ENCODE results near the gene CCL24. TPM values are rescaled to one million over a fixed set of nuclear protein-coding genes. Genes with fewer than 3 reads are reported as not detected.
"Not testable (repeated sequence)": the region's sequence is repeated elsewhere in the genome, so short reads cannot be mapped to it uniquely, and the experiment has no call there.

CCL24 gene
- total RNA-seq, 1 experiment from 2014 or later = 0.68 TPM

DNA sequence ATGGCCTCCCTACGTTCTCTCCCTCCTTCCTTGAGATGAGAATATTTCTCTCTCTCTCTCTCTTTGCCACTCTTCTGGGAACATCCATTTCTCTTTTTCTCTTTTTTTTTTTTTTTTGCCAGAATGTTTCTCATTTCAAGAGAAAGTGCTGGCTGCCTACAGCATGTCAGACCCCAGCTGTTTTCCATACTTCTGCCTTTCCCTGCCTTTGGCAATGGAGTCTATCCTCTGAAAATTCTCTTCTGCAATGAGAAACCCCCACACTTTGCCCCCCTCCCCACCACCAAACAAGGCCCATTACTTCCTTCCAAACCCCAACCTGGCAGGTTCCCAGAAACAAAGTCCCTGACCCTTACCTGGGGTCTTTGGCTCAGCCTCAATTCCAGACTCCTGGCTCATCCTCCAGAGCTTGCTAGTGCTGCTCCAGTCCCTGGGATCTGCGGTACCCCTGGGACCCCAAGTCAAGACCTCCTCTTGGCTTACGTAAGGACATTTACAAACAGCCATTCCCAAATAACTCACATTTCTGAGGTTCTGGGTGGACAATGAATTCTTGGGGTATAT is 24.2 kb downstream of the CCL24 start:
- no peaks in the 10 kb centered on the region for H3K4me1 Mint-ChIP-seq (ENCODE audit: low read depth, unreplicated experiment)
- H3K36me3 Mint-ChIP-seq (ENCODE audit: insufficient read depth, unreplicated experiment) = no peaks in the 10 kb centered on the region
- DNase-seq = no peak
- intact Hi-C loops (cut with micrococcal nuclease; ENCODE audit: unreplicated experiment) = no loop called here
- H3K27me3 Mint-ChIP-seq (ENCODE audit: unreplicated experiment) = peaks cover 24% of the 10 kb centered on the region
- H3K27ac Mint-ChIP-seq (ENCODE audit: unreplicated experiment) = no peak overlapping the region
- no TSS peak for BruUV-seq (replicated peaks)
- H3K9me3 Mint-ChIP-seq (ENCODE audit: low read depth, unreplicated experiment) = no peaks in the 10 kb centered on the region
- TF ChIP-seq, protein P1, sequence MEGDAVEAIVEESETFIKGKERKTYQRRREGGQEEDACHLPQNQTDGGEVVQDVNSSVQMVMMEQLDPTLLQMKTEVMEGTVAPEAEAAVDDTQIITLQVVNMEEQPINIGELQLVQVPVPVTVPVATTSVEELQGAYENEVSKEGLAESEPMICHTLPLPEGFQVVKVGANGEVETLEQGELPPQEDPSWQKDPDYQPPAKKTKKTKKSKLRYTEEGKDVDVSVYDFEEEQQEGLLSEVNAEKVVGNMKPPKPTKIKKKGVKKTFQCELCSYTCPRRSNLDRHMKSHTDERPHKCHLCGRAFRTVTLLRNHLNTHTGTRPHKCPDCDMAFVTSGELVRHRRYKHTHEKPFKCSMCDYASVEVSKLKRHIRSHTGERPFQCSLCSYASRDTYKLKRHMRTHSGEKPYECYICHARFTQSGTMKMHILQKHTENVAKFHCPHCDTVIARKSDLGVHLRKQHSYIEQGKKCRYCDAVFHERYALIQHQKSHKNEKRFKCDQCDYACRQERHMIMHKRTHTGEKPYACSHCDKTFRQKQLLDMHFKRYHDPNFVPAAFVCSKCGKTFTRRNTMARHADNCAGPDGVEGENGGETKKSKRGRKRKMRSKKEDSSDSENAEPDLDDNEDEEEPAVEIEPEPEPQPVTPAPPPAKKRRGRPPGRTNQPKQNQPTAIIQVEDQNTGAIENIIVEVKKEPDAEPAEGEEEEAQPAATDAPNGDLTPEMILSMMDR (IDR thresholded peaks at IDR 0.05; ENCODE audit: unreplicated experiment) = no peak
- CTCF ChIA-PET = no interaction called here
- H3K4me3 Mint-ChIP-seq (ENCODE audit: low read depth, unreplicated experiment) = no peak overlapping the region

DNA sequence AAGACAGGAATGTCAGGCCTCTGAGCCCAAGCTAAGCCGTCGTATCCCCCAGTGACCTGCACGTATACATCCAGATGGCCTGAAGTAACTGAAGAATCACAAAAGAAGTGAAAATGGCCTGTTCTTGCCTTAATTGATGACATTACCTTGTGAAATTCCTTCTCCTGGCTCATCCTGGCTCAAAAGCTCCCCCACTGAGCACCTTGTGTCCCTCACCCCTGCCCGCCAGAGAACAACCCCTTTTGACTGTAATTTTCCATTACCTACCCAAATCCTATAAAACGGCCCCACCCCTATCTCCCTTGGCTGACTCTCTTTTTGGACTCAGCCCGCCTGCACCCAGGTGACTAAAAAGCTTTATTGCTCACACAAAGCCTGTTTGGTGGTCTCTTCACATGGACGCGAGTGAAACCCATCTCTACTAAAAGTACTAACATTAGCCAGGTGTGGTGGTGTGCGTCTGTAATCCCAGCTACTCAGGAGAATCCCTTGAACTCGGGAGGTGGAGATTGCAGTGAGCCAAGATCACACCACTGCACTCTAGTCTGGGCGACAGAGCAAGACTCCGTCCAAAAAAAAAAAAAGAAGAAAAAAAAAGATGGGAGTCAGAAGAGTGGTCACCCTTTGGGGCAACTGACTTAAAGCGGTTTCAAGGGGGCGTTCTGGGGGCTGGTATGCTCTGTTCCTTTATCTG is 25.3 kb downstream of the CCL24 start:
- H3K36me3 Mint-ChIP-seq (ENCODE audit: insufficient read depth, unreplicated experiment); BruUV-seq (replicated peaks); H3K27ac Mint-ChIP-seq (ENCODE audit: unreplicated experiment); CTCF ChIA-PET; DNase-seq; H3K9me3 Mint-ChIP-seq (ENCODE audit: low read depth, unreplicated experiment); intact Hi-C loops (cut with micrococcal nuclease; ENCODE audit: unreplicated experiment); H3K4me1 Mint-ChIP-seq (ENCODE audit: low read depth, unreplicated experiment); H3K4me3 Mint-ChIP-seq (ENCODE audit: low read depth, unreplicated experiment): not testable (repeated sequence)
- peaks cover 13% of the 10 kb centered on the region for H3K27me3 Mint-ChIP-seq (ENCODE audit: unreplicated experiment)

DNA sequence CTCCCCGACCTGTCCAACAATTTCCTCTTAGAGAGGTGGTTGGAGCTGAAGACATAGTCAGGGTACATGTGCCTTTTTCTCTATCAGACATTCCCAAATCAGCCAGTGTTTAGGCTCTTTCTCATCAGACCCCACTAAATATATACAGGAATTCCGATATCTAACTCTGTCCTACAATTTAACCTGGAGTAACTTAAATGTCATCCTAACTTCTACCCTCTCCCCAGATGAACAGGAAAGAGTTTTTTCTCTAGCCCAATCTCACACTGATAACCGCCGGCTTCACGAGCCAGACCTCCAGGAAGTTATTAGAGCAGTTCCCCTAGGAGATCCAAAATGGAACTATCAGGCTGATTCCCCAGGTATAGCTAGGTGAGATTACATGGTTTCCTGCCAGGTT is 30.5 kb downstream of the CCL24 start:
- H3K36me3 Mint-ChIP-seq (ENCODE audit: insufficient read depth, unreplicated experiment); H3K27ac Mint-ChIP-seq (ENCODE audit: unreplicated experiment); intact Hi-C loops (cut with micrococcal nuclease; ENCODE audit: unreplicated experiment); BruUV-seq (replicated peaks); H3K9me3 Mint-ChIP-seq (ENCODE audit: low read depth, unreplicated experiment); DNase-seq; H3K4me1 Mint-ChIP-seq (ENCODE audit: low read depth, unreplicated experiment); H3K4me3 Mint-ChIP-seq (ENCODE audit: low read depth, unreplicated experiment): not testable (repeated sequence)
- CTCF ChIA-PET = interaction anchor here (0.6 kb wide), 1 partner anchor 520 kb away, joined by 3 read pairs; no protein-coding TSS in a partner anchor
- H3K27me3 Mint-ChIP-seq (ENCODE audit: unreplicated experiment) = peaks cover 46% of the 10 kb centered on the region

DNA sequence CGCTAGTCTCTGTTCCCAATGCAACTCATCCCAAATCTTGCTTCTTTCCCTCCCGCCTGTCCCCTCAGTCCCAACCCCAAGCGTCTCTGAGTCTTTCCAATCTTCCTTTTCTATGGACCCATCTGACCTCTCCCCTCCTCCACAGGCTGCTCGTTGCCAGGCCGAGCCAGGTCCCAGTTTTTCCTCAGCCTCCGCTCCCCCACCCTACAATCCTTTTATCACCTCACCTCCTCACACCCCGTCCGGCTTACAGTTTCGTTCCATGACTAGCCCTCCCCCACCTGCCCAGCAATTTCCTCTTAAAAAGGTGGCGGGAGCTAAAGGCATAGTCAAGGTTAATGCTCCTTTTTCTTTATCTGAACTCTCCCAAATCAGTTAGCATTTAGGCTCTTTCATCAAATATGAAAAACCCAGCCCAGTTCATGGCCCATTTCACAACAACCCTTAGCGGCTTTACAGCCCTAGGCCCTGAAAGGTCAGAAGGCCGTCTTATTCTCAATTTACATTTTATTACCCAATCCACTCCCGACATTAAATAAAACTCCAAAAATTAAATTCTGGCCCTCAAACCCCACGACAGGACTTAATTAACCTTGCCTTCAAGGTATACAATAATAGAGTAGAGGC is 32.8 kb downstream of the CCL24 start:
- intact Hi-C loops (cut with micrococcal nuclease; ENCODE audit: unreplicated experiment) = not testable (repeated sequence)

DNA sequence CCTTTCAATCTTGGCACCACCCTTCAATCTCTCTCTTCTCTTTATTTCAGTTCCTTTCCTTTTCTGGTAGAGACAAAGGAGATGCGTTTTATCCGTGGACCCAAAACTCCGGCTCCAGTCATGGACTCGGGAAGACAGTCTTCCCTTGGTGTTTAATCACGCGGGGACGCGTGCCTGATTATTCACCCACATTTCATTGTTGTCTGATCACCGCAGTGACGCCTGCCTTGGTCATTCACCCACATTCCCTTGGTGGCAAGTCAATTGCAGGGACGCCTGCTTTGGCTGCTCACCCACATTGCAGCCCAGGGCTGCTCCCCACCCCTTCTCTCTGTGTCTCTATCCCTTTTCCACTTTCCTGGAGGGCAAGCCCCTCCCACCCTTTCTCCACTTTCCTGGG is 34.1 kb downstream of the CCL24 start:
- intact Hi-C loops (cut with micrococcal nuclease; ENCODE audit: unreplicated experiment); H3K27ac Mint-ChIP-seq (ENCODE audit: unreplicated experiment); BruUV-seq (replicated peaks); H3K36me3 Mint-ChIP-seq (ENCODE audit: insufficient read depth, unreplicated experiment); H3K9me3 Mint-ChIP-seq (ENCODE audit: low read depth, unreplicated experiment); DNase-seq; H3K4me1 Mint-ChIP-seq (ENCODE audit: low read depth, unreplicated experiment); H3K4me3 Mint-ChIP-seq (ENCODE audit: low read depth, unreplicated experiment); CTCF ChIA-PET: not testable (repeated sequence)
- H3K27me3 Mint-ChIP-seq (ENCODE audit: unreplicated experiment) = peaks cover 46% of the 10 kb centered on the region

More for the DNA sequence above, 32.8 kb downstream of the CCL24 start:
- CTCF ChIA-PET; H3K36me3 Mint-ChIP-seq (ENCODE audit: insufficient read depth, unreplicated experiment); H3K4me1 Mint-ChIP-seq (ENCODE audit: low read depth, unreplicated experiment); H3K27ac Mint-ChIP-seq (ENCODE audit: unreplicated experiment); H3K9me3 Mint-ChIP-seq (ENCODE audit: low read depth, unreplicated experiment); BruUV-seq (replicated peaks); DNase-seq; H3K4me3 Mint-ChIP-seq (ENCODE audit: low read depth, unreplicated experiment): not testable (repeated sequence)
- peaks cover 46% of the 10 kb centered on the region for H3K27me3 Mint-ChIP-seq (ENCODE audit: unreplicated experiment)

DNA sequence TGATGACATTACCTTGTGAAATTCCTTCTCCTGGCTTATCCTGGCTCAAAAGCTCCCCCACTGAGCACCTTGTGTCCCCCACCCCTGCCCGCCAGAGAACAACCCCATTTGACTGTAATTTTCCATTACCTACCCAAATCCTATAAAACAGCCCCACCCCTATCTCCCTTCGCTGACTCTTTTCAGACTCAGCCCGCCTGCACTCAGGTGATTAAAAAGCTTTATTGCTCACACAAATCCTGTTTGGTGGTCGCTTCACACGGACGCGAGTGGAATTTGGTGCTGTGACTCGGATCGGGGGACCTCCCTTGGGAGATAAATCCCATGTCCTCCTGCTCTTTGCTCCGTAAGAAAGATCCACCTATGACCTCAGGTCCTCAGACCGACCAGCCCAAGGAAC is 34.6 kb downstream of the CCL24 start:
- H3K27ac Mint-ChIP-seq (ENCODE audit: unreplicated experiment) = not testable (repeated sequence)

More for the DNA sequence above, 34.6 kb downstream of the CCL24 start:
- H3K36me3 Mint-ChIP-seq (ENCODE audit: insufficient read depth, unreplicated experiment); H3K4me1 Mint-ChIP-seq (ENCODE audit: low read depth, unreplicated experiment); H3K4me3 Mint-ChIP-seq (ENCODE audit: low read depth, unreplicated experiment); CTCF ChIA-PET; BruUV-seq (replicated peaks); H3K9me3 Mint-ChIP-seq (ENCODE audit: low read depth, unreplicated experiment); DNase-seq; intact Hi-C loops (cut with micrococcal nuclease; ENCODE audit: unreplicated experiment): not testable (repeated sequence)
- peaks cover 46% of the 10 kb centered on the region for H3K27me3 Mint-ChIP-seq (ENCODE audit: unreplicated experiment)
